Measurements from ENCODE around the gene IQGAP2.

IQGAP2 gene

DNA sequence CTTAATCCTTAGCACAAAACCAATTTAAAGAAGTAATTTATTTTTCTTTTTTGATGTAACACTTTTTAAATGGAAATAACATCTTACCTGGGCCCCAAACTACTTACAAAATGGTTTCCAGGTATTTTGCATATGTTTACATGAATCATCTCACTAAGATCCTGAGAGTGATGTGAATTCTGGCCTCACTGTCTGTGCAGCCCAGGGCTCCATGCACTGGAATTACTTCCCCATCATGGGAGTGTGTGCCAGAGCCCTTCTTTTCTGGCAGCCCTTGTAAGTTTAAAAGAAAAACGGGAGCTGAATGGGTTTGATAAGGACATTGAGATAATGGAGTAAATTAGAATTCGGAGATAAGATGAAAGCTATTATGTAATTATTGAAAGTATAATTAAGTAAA is 300.6 kb downstream of the IQGAP2 start:
- DNase-seq (ENCODE audit: low read depth, low spot score), result no peak
- Histone ChIP-seq H3K9ac (ENCODE audit: insufficient read length) (no peak overlapping the region), H3K9me3 (ENCODE audit: low read depth, low read length) (no peaks in the 10 kb centered on the region), H3K36me3 (ENCODE audit: insufficient read depth, low read length) (peaks cover 15% of the 10 kb centered on the region; the same call in 1 of the 2 replicates), H3K27ac (no peak overlapping the region), H3K4me3 (no peak overlapping the region)
- no peak for TF ChIP-seq POLR2AphosphoS5 (IDR thresholded peaks at IDR 0.05; ENCODE audit: borderline replicate concordance, low read depth, low read length)
- no peak for TF ChIP-seq FOXP2 (optimal IDR thresholded peaks at IDR 0.05; ENCODE audit: control extremely low read depth, extremely low read length, insufficient read depth)
- no peak for TF ChIP-seq EZH2 (IDR thresholded peaks at IDR 0.05)

DNA sequence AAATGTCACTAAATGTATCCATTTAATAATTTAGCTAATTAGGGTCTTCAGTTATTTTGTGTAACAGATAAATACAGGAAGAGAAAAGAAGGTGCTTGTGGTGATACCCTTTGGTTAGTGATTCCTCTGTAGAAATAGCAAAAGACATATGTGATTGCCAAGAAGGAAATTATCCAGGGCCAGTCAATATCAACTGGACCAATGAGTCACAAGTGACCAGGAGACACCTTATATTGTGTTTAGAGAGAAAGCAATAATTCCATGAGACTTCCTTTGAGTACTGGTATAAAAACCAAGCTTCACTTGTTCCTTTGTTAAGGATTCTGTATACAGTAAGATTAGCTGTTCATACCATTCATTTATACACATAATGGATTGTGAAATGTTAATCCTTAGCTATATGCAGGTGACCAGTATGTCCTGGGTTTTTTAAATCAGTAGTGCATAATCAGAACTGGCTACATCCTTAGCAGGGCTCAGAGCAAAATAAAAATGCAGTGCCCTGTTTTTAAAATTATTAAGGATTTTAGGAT is 301.1 kb downstream of the IQGAP2 start:
- no peak overlapping the region for H3K9ac ChIP-seq (ENCODE audit: insufficient read length)
- no peaks in the 10 kb centered on the region for H3K9me3 ChIP-seq (ENCODE audit: low read depth, low read length)
- DNase-seq (ENCODE audit: low read depth, low spot score), result no peak
- H3K27ac ChIP-seq, result no peak overlapping the region
- no peak overlapping the region for H3K4me3 ChIP-seq
- no peak for TF ChIP-seq FOXP2 (optimal IDR thresholded peaks at IDR 0.05; ENCODE audit: control extremely low read depth, extremely low read length, insufficient read depth)
- no peak for TF ChIP-seq EZH2 (IDR thresholded peaks at IDR 0.05)
- no peak for TF ChIP-seq POLR2AphosphoS5 (IDR thresholded peaks at IDR 0.05; ENCODE audit: borderline replicate concordance, low read depth, low read length)
- H3K36me3 ChIP-seq (ENCODE audit: insufficient read depth, low read length), result peaks cover 15% of the 10 kb centered on the region; the same call in 1 of the 2 replicates

DNA sequence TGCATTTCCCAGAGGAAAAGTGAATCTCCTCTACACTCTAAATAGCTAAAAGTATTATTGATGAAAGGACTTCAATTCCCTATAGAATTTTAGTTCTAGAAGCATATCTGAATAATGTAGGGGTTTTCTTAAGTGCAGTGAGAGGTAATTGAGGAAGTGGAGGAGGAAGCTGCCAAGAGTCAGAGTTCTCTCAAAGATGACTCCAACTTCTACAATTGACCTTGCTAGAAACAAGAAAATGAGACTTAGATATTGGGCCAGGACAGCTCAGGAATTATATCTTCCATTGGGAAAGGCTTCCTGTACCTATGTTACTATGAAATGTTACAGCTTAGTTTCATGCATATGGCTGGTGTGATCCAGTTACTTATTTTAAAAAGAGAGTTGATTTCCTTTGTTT is 302.5 kb downstream of the IQGAP2 start:
- no peak for DNase-seq (ENCODE audit: low read depth, low spot score)
- TF ChIP-seq POLR2AphosphoS5 (IDR thresholded peaks at IDR 0.05; ENCODE audit: borderline replicate concordance, low read depth, low read length) (no peak), EZH2 (IDR thresholded peaks at IDR 0.05) (no peak), FOXP2 (optimal IDR thresholded peaks at IDR 0.05; ENCODE audit: control extremely low read depth, extremely low read length, insufficient read depth) (no peak)
- peaks cover 14% of the 10 kb centered on the region; the same call in 1 of the 2 replicates for H3K36me3 ChIP-seq (ENCODE audit: insufficient read depth, low read length)

DNA sequence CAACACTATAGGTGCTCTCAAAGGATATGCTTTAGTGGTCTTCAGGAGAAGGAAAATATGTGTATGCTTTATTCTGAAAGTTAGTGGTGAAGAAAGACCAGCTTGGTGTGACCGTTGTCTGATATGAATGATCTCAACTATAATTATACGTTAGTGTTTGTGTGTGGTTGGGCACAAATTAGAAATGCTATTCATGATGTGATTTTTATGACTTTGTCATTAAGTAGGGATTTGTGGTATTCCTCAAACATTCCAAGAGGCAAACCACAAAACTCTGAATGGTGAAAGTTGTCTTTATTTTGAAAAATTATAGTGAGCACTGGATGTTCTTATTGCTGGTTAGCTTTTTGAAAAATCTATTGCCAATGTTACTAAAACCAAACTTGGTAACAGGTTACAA is 306.7 kb downstream of the IQGAP2 start:
- TF ChIP-seq EZH2 (IDR thresholded peaks at IDR 0.05), result no peak
- TF ChIP-seq POLR2AphosphoS5 (IDR thresholded peaks at IDR 0.05; ENCODE audit: borderline replicate concordance, low read depth, low read length), result peak; percentile 86; the same call in 1 of the 2 replicates
- no peak for TF ChIP-seq FOXP2 (optimal IDR thresholded peaks at IDR 0.05; ENCODE audit: control extremely low read depth, extremely low read length, insufficient read depth)
- Histone ChIP-seq H3K4me3 (peak overlapping the region; percentile 54), H3K9me3 (ENCODE audit: low read depth, low read length) (no peaks in the 10 kb centered on the region), H3K9ac (ENCODE audit: insufficient read length) (no peak overlapping the region), H3K27ac (no peak overlapping the region), H3K36me3 (ENCODE audit: insufficient read depth, low read length) (no peaks in the 10 kb centered on the region)
- peak; percentile 83 for DNase-seq (ENCODE audit: low read depth, low spot score)

More for the DNA sequence above, 302.5 kb downstream of the IQGAP2 start:
- Histone ChIP-seq H3K9me3 (ENCODE audit: low read depth, low read length) (no peaks in the 10 kb centered on the region), H3K27ac (no peak overlapping the region), H3K9ac (ENCODE audit: insufficient read length) (no peak overlapping the region), H3K4me3 (no peak overlapping the region)

DNA sequence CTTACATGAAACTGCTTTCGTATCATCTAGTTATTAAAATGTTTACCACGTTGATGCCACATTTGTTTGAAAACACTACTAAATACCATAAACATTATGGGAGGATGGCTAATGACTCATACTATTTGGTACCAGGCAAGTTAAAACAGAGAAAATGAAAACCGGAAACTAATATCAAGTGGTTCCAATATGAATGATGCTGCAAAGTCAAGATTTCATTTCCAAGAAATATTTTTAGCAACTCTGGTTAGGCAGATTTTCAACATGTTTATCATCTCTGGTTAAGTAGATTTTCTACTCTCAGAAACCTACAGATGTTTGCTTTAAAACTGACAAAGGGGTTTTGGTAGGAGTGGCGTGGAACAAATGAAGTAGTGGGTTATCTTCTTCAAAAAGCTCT is 307.9 kb downstream of the IQGAP2 start:
- H3K27ac ChIP-seq, result no peak overlapping the region
- DNase-seq (ENCODE audit: low read depth, low spot score), result no peak
- H3K36me3 ChIP-seq (ENCODE audit: insufficient read depth, low read length), result no peaks in the 10 kb centered on the region
- H3K9ac ChIP-seq (ENCODE audit: insufficient read length), result no peak overlapping the region
- TF ChIP-seq FOXP2 (optimal IDR thresholded peaks at IDR 0.05; ENCODE audit: control extremely low read depth, extremely low read length, insufficient read depth) (no peak), EZH2 (IDR thresholded peaks at IDR 0.05) (no peak), POLR2AphosphoS5 (IDR thresholded peaks at IDR 0.05; ENCODE audit: borderline replicate concordance, low read depth, low read length) (no peak)
- no peak overlapping the region for H3K4me3 ChIP-seq
- no peaks in the 10 kb centered on the region for H3K9me3 ChIP-seq (ENCODE audit: low read depth, low read length)

DNA sequence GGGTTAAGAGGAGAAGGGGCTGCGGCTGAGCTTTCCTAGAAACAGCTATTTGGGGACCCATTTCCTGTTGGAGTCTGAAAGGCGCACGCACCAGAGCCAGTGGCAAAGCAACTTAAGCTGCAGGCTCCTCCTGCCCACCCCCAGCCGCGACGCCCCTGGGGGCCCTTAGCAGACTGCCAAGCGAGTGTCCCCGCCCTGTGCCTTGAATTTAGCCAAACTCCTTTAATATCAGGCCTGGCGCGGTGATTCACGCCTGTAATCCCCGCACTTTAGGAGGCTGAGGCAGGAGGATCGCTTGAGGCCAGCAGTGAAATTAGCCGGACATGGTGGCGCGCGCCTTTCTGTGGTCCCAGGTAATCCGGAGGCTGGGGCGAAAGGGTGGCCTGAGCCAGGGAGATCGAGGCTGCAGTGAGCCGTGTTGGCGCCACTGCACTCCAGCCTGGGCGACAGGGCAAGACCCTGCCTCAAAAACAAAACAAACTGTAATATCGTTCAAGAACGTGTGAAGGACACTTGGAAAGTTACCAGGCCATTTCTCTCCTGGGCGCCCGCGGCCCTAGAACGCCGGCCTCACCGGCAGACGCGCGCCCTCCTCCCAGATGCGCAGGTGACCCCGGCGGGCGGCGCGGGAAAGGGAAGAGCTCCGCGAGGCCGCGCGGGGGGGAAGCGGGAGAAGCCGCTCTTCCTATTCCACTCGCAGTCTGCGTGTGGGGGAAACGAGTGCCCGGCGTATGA is 311.8 kb downstream of the IQGAP2 start:
- Histone ChIP-seq H3K36me3 (ENCODE audit: insufficient read depth, low read length) (no peaks in the 10 kb centered on the region), H3K9ac (ENCODE audit: insufficient read length) (peak overlapping the region; percentile 80), H3K4me3 (peak overlapping the region; percentile 95), H3K9me3 (ENCODE audit: low read depth, low read length) (no peaks in the 10 kb centered on the region), H3K27ac (peak overlapping the region; percentile 99)
- TF ChIP-seq EZH2 (IDR thresholded peaks at IDR 0.05), result no peak
- TF ChIP-seq POLR2AphosphoS5 (IDR thresholded peaks at IDR 0.05; ENCODE audit: borderline replicate concordance, low read depth, low read length), result peak; percentile 61
- TF ChIP-seq FOXP2 (optimal IDR thresholded peaks at IDR 0.05; ENCODE audit: control extremely low read depth, extremely low read length, insufficient read depth), result no peak
- peak; percentile 66 for DNase-seq (ENCODE audit: low read depth, low spot score)

DNA sequence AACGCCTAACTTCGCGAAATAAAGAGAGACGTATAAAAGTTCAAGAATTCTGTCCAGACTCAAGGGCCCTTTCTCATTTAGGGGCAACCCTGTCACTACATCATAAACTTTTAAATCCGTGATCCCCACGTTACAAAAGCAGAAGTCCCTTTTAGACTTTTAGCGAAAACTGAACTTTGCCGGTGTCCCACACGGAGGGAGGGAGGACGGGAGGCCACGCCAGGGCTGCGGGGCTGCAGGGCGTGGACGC is 312.3 kb downstream of the IQGAP2 start:
- peak overlapping the region; percentile 95 for H3K4me3 ChIP-seq
- DNase-seq (ENCODE audit: low read depth, low spot score), result no peak
- H3K9ac ChIP-seq (ENCODE audit: insufficient read length), result peak overlapping the region; percentile 80
- TF ChIP-seq POLR2AphosphoS5 (IDR thresholded peaks at IDR 0.05; ENCODE audit: borderline replicate concordance, low read depth, low read length) (no peak), EZH2 (IDR thresholded peaks at IDR 0.05) (no peak), FOXP2 (optimal IDR thresholded peaks at IDR 0.05; ENCODE audit: control extremely low read depth, extremely low read length, insufficient read depth) (no peak)
- no peaks in the 10 kb centered on the region for H3K9me3 ChIP-seq (ENCODE audit: low read depth, low read length)
- peak overlapping the region; percentile 99 for H3K27ac ChIP-seq
- H3K36me3 ChIP-seq (ENCODE audit: insufficient read depth, low read length), result no peaks in the 10 kb centered on the region

DNA sequence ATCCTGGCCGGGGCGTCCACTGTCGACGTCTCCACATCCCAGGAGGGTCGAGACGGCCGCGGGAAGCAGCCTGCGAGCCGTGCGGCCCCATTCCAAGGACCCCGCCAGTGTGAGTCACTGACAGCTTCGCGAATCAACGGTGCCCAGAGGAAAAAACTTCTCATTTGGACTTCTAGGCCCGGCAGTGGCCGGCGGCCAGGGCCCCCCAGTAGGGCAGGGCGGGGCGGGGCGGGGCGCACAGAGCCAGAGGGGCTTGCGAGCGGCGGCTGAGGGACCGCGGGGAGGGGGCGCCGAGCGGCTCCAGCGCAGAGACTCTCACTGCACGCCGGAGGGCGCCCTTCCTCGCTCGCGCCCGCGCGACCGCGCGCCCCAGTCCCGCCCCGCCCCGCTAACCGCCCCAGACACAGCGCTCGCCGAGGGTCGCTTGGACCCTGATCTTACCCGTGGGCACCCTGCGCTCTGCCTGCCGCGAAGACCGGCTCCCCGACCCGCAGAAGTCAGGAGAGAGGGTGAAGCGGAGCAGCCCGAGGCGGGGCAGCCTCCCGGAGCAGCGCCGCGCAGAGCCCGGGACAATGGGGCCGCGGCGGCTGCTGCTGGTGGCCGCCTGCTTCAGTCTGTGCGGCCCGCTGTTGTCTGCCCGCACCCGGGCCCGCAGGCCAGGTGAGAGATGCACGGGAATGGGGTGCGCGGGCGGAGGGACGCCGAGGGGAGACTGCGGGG is 312.8 kb downstream of the IQGAP2 start, which contains the start of gene F2R:
F2R (plus strand) TSS at position 391 of the 720 bp plus-strand sequence; CDS start at position 573, 182 bp downstream.
- TF ChIP-seq EZH2 (IDR thresholded peaks at IDR 0.05), result no peak
- TF ChIP-seq FOXP2 (optimal IDR thresholded peaks at IDR 0.05; ENCODE audit: control extremely low read depth, extremely low read length, insufficient read depth), result peak; percentile 79
- H3K4me3 ChIP-seq, result peak within 1 kb of the TSS; percentile 95
- no peaks in the 10 kb centered on the region for H3K9me3 ChIP-seq (ENCODE audit: low read depth, low read length)
- no peaks in the 10 kb centered on the region for H3K36me3 ChIP-seq (ENCODE audit: insufficient read depth, low read length)
- peak within 1 kb of the TSS; percentile 80 for H3K9ac ChIP-seq (ENCODE audit: insufficient read length)
- no peak for DNase-seq (ENCODE audit: low read depth, low spot score)
- peak within 1 kb of the TSS; percentile 99 for H3K27ac ChIP-seq
